Central memory CD8-positive, alpha-beta T cell (primary cell): ENCODE measurements around the gene GTF3C2.
"Not testable (repeated sequence)": the region's sequence is repeated elsewhere in the genome, so short reads cannot be mapped to it uniquely, and the experiment has no call there.

Experiments
- ATAC-seq: fragments of 150-1000 bp; cut with Tn5 transposase; replicated peaks from 2 replicates; pipeline ENCODE4 v1.10.0; 2022; ENCODE audit warnings: mild to moderate bottlenecking, moderate FRiP score, moderate number of reproducible peaks; ENCODE audit not compliant: poor library complexity, severe bottlenecking; ENCODE audit errors: extremely low read depth
- DNase-seq, 2 donors: peaks; one replicate each; pipeline ENCODE4 v3.0.0; 2021; ENCODE audit warnings: low spot score in 2 of 2
- H3K27ac Mint-ChIP-seq: one replicate; pipeline ENCODE4 v1.8.0; 2022; ENCODE audit warnings: low read depth, mild to moderate bottlenecking, moderate library complexity, mixed read lengths
- H3K27me3 Mint-ChIP-seq: one replicate; pipeline ENCODE4 v1.8.0; 2022; ENCODE audit warnings: mixed read lengths
- H3K36me3 Mint-ChIP-seq: one replicate; pipeline ENCODE4 v1.8.0; 2022; ENCODE audit warnings: mild to moderate bottlenecking, moderate library complexity, mixed read lengths; ENCODE audit not compliant: insufficient read depth
- H3K4me1 Mint-ChIP-seq: one replicate; pipeline ENCODE4 v1.8.0; 2022; ENCODE audit warnings: mixed read lengths
- H3K4me3 Mint-ChIP-seq: one replicate; pipeline ENCODE4 v1.8.0; 2022; ENCODE audit warnings: mild to moderate bottlenecking, moderate library complexity, mixed read lengths
- H3K9me3 Mint-ChIP-seq: one replicate; pipeline ENCODE4 v1.8.0; 2022; ENCODE audit warnings: mixed read lengths

Gene GTF3C2

GRCh38 chr2:27322766-27323595 lies 33.6 kb downstream of the GTF3C2 start, which contains the start of gene MPV17:
Gene MPV17 (minus strand): TSS chr2:27323097. CDS start chr2:27322517, 580 bp downstream.
- H3K27me3 Mint-ChIP-seq = no peaks in the 10 kb centered on the region
- peaks cover 28% of the 10 kb centered on the region for H3K36me3 Mint-ChIP-seq
- no peaks in the 10 kb centered on the region for H3K9me3 Mint-ChIP-seq

GRCh38 chr2:27322301-27322765 lies 34.2 kb downstream of the GTF3C2 start:
- Mint-ChIP-seq H3K4me1 (peaks cover 30% of the 10 kb centered on the region), H3K27ac (peak overlapping the region; percentile 100), H3K36me3 (peaks cover 23% of the 10 kb centered on the region), H3K4me3 (peak overlapping the region; percentile 100), H3K9me3 (no peaks in the 10 kb centered on the region), H3K27me3 (no peaks in the 10 kb centered on the region)
- DNase-seq (no peak), ATAC-seq (peak; percentile 24)

More at GRCh38 chr2:27322766-27323595, 33.6 kb downstream of the GTF3C2 start, which contains the start of gene MPV17:
- DNase-seq = peak; percentile 66 to 71
- H3K4me3 Mint-ChIP-seq = peak within 1 kb of the TSS; percentile 100
- ATAC-seq = peak; percentile 97
- peak within 1 kb of the TSS; percentile 100 for H3K27ac Mint-ChIP-seq
- H3K4me1 Mint-ChIP-seq = peaks cover 30% of the 10 kb centered on the region

DNA sequence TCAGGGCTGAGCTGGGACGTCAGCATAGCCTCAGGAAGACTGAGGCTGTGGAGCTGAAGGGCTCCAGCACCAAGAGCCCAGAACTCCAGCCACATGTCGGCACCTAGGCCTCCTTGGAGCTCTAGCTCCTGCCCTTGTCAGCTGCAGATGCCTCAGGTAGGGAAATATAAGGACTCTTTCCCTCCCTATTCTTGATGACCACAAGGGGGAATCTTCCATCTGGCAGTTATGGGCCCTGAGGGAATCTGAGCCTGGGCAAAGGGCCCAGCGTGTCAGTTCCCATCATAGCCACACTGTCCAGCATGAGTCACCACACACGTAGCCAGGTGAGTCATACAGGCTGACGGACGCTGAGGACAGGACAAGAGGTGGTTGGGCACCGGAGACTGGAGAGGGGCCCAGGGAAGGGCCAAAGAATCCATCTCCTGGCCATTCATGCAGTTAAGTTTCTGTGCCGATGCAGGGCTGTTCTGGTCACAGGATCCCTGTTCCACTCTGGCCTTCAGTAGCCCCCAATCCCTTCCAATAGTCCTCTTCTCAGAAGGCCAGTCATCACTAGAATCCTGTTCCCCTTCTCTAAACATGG lies 35.5 kb downstream of the GTF3C2 start:
- H3K27ac Mint-ChIP-seq = no peak overlapping the region
- DNase-seq = no peak
- H3K4me1 Mint-ChIP-seq = peaks cover 30% of the 10 kb centered on the region
- no peak overlapping the region for H3K4me3 Mint-ChIP-seq
- H3K9me3 Mint-ChIP-seq = no peaks in the 10 kb centered on the region
- H3K27me3 Mint-ChIP-seq = no peaks in the 10 kb centered on the region
- no peak for ATAC-seq
- peaks cover 16% of the 10 kb centered on the region for H3K36me3 Mint-ChIP-seq

GRCh38 chr2:27319839-27320238 lies 36.7 kb downstream of the GTF3C2 start:
- not testable (repeated sequence) for H3K9me3 Mint-ChIP-seq, H3K4me3 Mint-ChIP-seq, DNase-seq, H3K27me3 Mint-ChIP-seq, H3K27ac Mint-ChIP-seq, ATAC-seq
- H3K4me1 Mint-ChIP-seq = peaks cover 33% of the 10 kb centered on the region
- peaks cover 16% of the 10 kb centered on the region for H3K36me3 Mint-ChIP-seq

GRCh38 chr2:27316655-27317412 lies 39.7 kb downstream of the GTF3C2 start:
- Mint-ChIP-seq H3K27me3 (no peaks in the 10 kb centered on the region), H3K4me3 (no peak overlapping the region)
- no peak for DNase-seq

DNA sequence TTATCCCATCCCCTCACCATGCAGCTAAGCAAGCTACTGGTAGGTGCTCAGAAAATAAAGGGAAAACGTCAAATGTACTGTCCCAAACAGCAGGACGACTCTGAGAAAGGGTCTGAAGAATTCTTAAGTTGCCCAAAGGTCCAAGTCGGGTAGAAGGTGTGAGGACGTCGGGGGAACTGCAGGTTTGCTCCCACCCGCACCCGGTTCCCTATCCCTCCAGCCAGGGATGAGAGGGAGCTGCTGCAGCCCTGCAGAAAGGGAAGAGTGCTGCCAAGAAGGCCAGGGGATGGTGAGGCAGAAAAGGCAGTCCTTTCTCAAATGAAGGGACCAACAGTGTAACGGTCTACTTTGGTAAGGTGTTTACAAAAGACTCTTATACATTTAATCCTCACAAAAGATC lies 41.4 kb downstream of the GTF3C2 start:
- DNase-seq (no peak), ATAC-seq (no peak)
- Mint-ChIP-seq H3K27me3 (no peaks in the 10 kb centered on the region), H3K4me1 (peaks cover 8% of the 10 kb centered on the region), H3K4me3 (no peak overlapping the region), H3K36me3 (peaks cover 10% of the 10 kb centered on the region), H3K27ac (no peak overlapping the region), H3K9me3 (no peaks in the 10 kb centered on the region)

More at GRCh38 chr2:27316655-27317412, 39.7 kb downstream of the GTF3C2 start:
- no peak overlapping the region for H3K27ac Mint-ChIP-seq
- ATAC-seq = no peak
- H3K36me3 Mint-ChIP-seq = peaks cover 9% of the 10 kb centered on the region
- no peaks in the 10 kb centered on the region for H3K9me3 Mint-ChIP-seq
- peaks cover 15% of the 10 kb centered on the region for H3K4me1 Mint-ChIP-seq

DNA sequence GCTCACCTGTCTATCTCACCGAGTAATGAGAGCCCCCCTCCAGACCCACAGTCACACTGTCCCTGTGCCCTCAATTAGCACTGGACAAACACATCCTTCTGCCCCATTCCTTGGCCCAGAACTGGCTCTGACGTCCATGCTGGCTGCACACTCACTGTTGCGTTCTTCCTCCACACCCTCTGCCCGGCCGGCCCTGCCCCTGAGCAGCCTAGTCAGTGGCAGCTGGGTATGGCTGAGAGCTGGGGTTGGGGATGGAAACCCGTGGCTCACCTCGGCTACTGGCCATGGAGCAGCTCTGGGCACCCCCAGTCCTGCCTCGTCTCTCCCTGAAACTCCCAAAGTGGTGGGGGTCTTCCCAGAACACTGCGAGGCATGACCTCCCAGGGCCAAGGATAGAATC lies 41.9 kb downstream of the GTF3C2 start:
- H3K9me3 Mint-ChIP-seq = no peaks in the 10 kb centered on the region
- no peak overlapping the region for H3K27ac Mint-ChIP-seq
- peaks cover 8% of the 10 kb centered on the region for H3K4me1 Mint-ChIP-seq

GRCh38 chr2:27313882-27314645 lies 42.5 kb downstream of the GTF3C2 start:
- DNase-seq (no peak), ATAC-seq (no peak)
- peaks cover 8% of the 10 kb centered on the region for H3K36me3 Mint-ChIP-seq
- no peaks in the 10 kb centered on the region for H3K9me3 Mint-ChIP-seq
- no peak overlapping the region for H3K4me3 Mint-ChIP-seq
- H3K27ac Mint-ChIP-seq = no peak overlapping the region
- H3K4me1 Mint-ChIP-seq = peaks cover 8% of the 10 kb centered on the region
- H3K27me3 Mint-ChIP-seq = no peaks in the 10 kb centered on the region

More for the DNA sequence above, 41.9 kb downstream of the GTF3C2 start:
- H3K4me3 Mint-ChIP-seq = no peak overlapping the region
- DNase-seq (no peak), ATAC-seq (no peak)
- H3K27me3 Mint-ChIP-seq = no peaks in the 10 kb centered on the region
- peaks cover 9% of the 10 kb centered on the region for H3K36me3 Mint-ChIP-seq

GRCh38 chr2:27312152-27312551 lies 44.4 kb downstream of the GTF3C2 start:
- H3K27me3 Mint-ChIP-seq = peaks cover 2% of the 10 kb centered on the region
- peaks cover 7% of the 10 kb centered on the region for H3K36me3 Mint-ChIP-seq
- ATAC-seq (no peak), DNase-seq (no peak)
- H3K27ac Mint-ChIP-seq = peak overlapping the region; percentile 72
- H3K4me1 Mint-ChIP-seq = peaks cover 8% of the 10 kb centered on the region
- H3K9me3 Mint-ChIP-seq = no peaks in the 10 kb centered on the region
- no peak overlapping the region for H3K4me3 Mint-ChIP-seq

DNA sequence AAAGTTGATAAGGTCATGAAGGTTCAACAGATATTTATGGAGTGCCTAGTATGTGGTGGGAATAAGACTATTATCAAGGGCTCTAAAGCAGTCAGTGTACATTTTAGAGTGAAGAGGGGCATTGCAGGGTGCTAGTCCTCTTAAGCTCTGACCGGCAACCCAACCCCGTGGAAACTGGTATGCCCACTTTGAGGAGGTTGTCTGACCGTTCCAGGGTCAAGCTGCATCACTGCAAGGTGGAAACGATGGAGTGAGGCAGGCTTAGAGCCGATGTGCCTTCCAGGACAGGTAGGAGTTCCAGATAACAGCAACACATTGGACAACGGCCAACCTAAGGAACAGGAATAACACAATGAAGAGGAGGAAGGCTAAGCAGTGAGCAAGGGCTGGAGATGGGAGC lies 46.9 kb downstream of the GTF3C2 start:
- peaks cover 10% of the 10 kb centered on the region for H3K36me3 Mint-ChIP-seq
- DNase-seq = no peak
- H3K9me3 Mint-ChIP-seq = no peaks in the 10 kb centered on the region
- ATAC-seq = no peak
- peaks cover 3% of the 10 kb centered on the region for H3K4me1 Mint-ChIP-seq
- H3K27ac Mint-ChIP-seq = no peak overlapping the region
- H3K4me3 Mint-ChIP-seq = no peak overlapping the region
- H3K27me3 Mint-ChIP-seq = peaks cover 27% of the 10 kb centered on the region

GRCh38 chr2:27308359-27308881 lies 48.1 kb downstream of the GTF3C2 start, which contains the start of gene UCN:
Gene UCN (minus strand): TSS chr2:27308445. CDS start chr2:27307895, 550 bp downstream.
- Mint-ChIP-seq H3K36me3 (peaks cover 10% of the 10 kb centered on the region), H3K27me3 (peaks cover 29% of the 10 kb centered on the region), H3K27ac (no peak within 1 kb of the TSS), H3K4me1 (no peaks in the 10 kb centered on the region), H3K4me3 (peak within 1 kb of the TSS; percentile 53), H3K9me3 (no peaks in the 10 kb centered on the region)
- ATAC-seq (no peak), DNase-seq (no peak)
